GM06990 (cell line): Measurements from ENCODE around the gene NMNAT3.

Experiments
- DNase-seq: peaks from one replicate; pipeline ENCODE4 v3.0.0-alpha.2; 2011; ENCODE audit not compliant: insufficient read length; ENCODE audit errors: extremely low read depth
- H3K27me3 ChIP-seq: replicated peaks from 2 replicates; pipeline ENCODE4 v1.6.0; 2011; ENCODE audit warnings: low read length; ENCODE audit not compliant: control insufficient read depth, insufficient read depth
- H3K36me3 ChIP-seq: 2 replicates; pipeline ENCODE4 v1.5.1; 2011; ENCODE audit warnings: low read length; ENCODE audit not compliant: control insufficient read depth, insufficient read depth
- H3K4me3 ChIP-seq: replicated peaks from 2 replicates; pipeline ENCODE4 v1.5.1; 2011; ENCODE audit warnings: low read depth, mild to moderate bottlenecking, control low read depth, low read length
- TF ChIP-seq, protein P1 (sequence below): IDR thresholded peaks from 2 replicates; pipeline ENCODE4 v1.5.1; 2011; ENCODE audit warnings: low read length, control low read depth, mild to moderate bottlenecking, inconsistent platforms; ENCODE audit not compliant: insufficient read depth, poor library complexity, severe bottlenecking

NMNAT3 gene

DNA sequence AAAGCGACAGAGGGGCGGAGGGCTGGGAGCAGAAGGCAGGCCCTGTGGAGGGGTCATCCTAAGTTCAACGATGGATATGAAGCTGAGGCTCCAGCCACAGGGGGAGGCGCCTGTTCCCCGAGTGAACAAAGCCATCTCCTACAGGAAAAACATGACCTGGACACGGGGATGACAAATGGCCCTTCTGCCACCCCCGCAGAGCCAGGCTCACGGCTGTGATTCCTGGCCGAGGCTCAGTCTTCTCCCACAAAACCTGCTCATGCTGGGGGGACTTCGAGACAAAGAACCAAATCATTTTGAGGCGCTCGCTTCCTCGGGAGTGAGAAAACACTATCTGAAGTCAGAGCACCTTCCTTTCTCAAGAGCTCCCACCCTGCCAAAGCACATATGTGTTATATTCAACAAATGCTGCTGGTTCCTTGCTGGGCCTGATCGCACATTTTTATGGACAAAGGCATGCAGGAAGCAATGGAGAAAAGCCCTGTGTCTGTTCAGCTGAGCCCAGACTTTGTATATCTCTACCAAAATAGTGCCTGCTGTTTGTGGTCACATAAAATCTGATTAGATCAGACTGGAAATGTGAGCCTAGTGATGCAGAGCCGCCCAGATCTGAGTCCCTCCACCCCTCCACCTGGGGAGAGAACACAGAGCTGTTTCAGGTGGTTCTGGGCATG lies 143.9 kb downstream of the NMNAT3 start:
- Histone ChIP-seq H3K4me3 (no peak overlapping the region), H3K27me3 (peaks cover 1% of the 10 kb centered on the region), H3K36me3 (no peaks in the 10 kb centered on the region)
- DNase-seq, result no peak
- TF ChIP-seq, protein P1, sequence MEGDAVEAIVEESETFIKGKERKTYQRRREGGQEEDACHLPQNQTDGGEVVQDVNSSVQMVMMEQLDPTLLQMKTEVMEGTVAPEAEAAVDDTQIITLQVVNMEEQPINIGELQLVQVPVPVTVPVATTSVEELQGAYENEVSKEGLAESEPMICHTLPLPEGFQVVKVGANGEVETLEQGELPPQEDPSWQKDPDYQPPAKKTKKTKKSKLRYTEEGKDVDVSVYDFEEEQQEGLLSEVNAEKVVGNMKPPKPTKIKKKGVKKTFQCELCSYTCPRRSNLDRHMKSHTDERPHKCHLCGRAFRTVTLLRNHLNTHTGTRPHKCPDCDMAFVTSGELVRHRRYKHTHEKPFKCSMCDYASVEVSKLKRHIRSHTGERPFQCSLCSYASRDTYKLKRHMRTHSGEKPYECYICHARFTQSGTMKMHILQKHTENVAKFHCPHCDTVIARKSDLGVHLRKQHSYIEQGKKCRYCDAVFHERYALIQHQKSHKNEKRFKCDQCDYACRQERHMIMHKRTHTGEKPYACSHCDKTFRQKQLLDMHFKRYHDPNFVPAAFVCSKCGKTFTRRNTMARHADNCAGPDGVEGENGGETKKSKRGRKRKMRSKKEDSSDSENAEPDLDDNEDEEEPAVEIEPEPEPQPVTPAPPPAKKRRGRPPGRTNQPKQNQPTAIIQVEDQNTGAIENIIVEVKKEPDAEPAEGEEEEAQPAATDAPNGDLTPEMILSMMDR, result no peak

- Histone ChIP-seq H3K4me3 (no peak overlapping the region), H3K36me3 (no peaks in the 10 kb centered on the region), H3K27me3 (no peaks in the 10 kb centered on the region; the same call in 1 of the 2 replicates)
- TF ChIP-seq, protein P1, result no peak
- no peak for DNase-seq
Measured at GRCh38 chr3:139532976-139533375, 144.8 kb downstream of the NMNAT3 start.

DNA sequence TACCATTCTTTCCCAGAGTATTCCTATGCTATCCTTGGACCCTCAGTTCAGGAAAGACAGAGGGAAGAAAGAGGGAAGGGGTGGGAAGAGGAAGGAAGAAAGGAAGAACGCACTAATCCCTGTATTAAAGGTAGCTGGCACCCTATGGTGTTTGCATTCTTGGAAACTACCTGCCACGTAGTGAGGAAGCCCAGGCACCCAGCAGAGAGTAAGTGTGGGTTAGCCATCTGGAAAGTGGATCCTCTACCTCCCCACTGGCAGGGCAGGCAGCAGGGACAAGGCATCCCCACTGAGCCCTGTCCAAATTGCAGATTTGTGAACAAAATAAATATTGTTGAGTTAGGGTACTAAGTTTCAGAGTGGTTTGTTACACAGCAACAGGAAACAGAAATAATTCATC lies 147.1 kb downstream of the NMNAT3 start:
- DNase-seq, result no peak
- no peaks in the 10 kb centered on the region for H3K36me3 ChIP-seq
- TF ChIP-seq, protein P1, result no peak
- no peak overlapping the region for H3K4me3 ChIP-seq
- no peaks in the 10 kb centered on the region; the same call in 1 of the 2 replicates for H3K27me3 ChIP-seq

DNA sequence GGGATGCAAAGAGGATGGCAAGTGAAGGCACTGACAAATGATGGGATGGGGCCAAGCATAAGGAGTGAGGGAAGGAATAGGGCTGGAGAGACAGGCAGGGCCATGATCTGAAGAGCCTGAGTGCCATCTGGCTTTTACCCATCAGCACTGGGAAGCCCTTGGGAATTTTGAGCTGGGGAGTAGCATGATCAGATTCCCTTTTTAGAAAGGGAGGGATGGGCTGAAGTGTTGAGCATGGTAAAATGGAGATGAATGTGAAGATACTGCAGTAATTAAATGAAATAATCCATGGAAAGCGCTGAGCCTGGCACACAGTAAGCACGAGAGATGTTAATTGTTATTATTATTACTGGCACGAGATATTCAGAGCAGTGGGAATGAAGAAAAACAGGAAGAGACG lies 148.1 kb downstream of the NMNAT3 start:
- Histone ChIP-seq H3K4me3 (no peak overlapping the region), H3K27me3 (no peaks in the 10 kb centered on the region; the same call in 1 of the 2 replicates), H3K36me3 (no peaks in the 10 kb centered on the region)
- TF ChIP-seq, protein P1, result no peak
- no peak for DNase-seq

GRCh38 chr3:139528924-139529323 lies 148.8 kb downstream of the NMNAT3 start:
- Histone ChIP-seq H3K36me3 (no peaks in the 10 kb centered on the region), H3K27me3 (no peaks in the 10 kb centered on the region; the same call in 1 of the 2 replicates), H3K4me3 (no peak overlapping the region)
- TF ChIP-seq, protein P1, result no peak
- no peak for DNase-seq
